Ovary (tissue), 3 donors: ENCODE measurements around the gene CTIF.

ENCODE experiments used
- POLR2A ChIP-seq: fragments of 450-650 bp; IDR thresholded peaks from one replicate; pipeline ENCODE4 v1.6.1; 2017; ENCODE audit warnings: antibody characterized with exemption, mild to moderate bottlenecking, moderate library complexity
- TF ChIP-seq, protein P1 (sequence below), 3 donors: fragments of 450-650 bp in 2 of 3; fragments of 200-600 bp in 1 of 3; IDR thresholded peaks; one replicate each; pipeline versions ENCODE4 v1.5.1 to v1.8.0; 2016 to 2022; ENCODE audit warnings: antibody characterized with exemption in 3 of 3, mild to moderate bottlenecking in 1 of 3
- donor health status: DM: no; HTN: no; CAD: no.

- TF ChIP-seq, protein P1, sequence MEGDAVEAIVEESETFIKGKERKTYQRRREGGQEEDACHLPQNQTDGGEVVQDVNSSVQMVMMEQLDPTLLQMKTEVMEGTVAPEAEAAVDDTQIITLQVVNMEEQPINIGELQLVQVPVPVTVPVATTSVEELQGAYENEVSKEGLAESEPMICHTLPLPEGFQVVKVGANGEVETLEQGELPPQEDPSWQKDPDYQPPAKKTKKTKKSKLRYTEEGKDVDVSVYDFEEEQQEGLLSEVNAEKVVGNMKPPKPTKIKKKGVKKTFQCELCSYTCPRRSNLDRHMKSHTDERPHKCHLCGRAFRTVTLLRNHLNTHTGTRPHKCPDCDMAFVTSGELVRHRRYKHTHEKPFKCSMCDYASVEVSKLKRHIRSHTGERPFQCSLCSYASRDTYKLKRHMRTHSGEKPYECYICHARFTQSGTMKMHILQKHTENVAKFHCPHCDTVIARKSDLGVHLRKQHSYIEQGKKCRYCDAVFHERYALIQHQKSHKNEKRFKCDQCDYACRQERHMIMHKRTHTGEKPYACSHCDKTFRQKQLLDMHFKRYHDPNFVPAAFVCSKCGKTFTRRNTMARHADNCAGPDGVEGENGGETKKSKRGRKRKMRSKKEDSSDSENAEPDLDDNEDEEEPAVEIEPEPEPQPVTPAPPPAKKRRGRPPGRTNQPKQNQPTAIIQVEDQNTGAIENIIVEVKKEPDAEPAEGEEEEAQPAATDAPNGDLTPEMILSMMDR (IDR thresholded peaks at IDR 0.05) = no peak
- no peak for TF ChIP-seq POLR2A
Observed at GRCh38 chr18:48529796-48530195, 9.0 kb upstream of the CTIF start.
